ENCODE results near the gene CYS1. TPM values are rescaled to one million over a fixed set of nuclear protein-coding genes. Genes with fewer than 3 reads are reported as not detected.

Gene CYS1
- total RNA-seq, 1 donor from 2014 or later: 0.56 TPM

GRCh38 chr2:10087360-10087759 is 7.1 kb upstream of the CYS1 start:
- H3K27ac Mint-ChIP-seq: no peak overlapping the region
- Histone ChIP-seq H3K9me3 (ENCODE audit: low read depth) (no peaks in the 10 kb centered on the region), H3K4me2 (no peak overlapping the region), H4K20me1 (ENCODE audit: low read depth) (no peaks in the 10 kb centered on the region), H3K4me3 (no peak overlapping the region), H3K36me3 (no peaks in the 10 kb centered on the region), H3K9ac (no peak overlapping the region), H3K27me3 (peaks cover 24% of the 10 kb centered on the region), H3K79me2 (ENCODE audit: low read depth) (no peaks in the 10 kb centered on the region), H3F3A (ENCODE audit: low read depth) (no peaks in the 10 kb centered on the region), H2AFZ (replicated peaks) (no peak overlapping the region), H3K4me1 (no peaks in the 10 kb centered on the region), H3K27ac (no peak overlapping the region)
- no peak for TF ChIP-seq EZH2 (IDR thresholded peaks at IDR 0.05)
- TF ChIP-seq, protein P1, sequence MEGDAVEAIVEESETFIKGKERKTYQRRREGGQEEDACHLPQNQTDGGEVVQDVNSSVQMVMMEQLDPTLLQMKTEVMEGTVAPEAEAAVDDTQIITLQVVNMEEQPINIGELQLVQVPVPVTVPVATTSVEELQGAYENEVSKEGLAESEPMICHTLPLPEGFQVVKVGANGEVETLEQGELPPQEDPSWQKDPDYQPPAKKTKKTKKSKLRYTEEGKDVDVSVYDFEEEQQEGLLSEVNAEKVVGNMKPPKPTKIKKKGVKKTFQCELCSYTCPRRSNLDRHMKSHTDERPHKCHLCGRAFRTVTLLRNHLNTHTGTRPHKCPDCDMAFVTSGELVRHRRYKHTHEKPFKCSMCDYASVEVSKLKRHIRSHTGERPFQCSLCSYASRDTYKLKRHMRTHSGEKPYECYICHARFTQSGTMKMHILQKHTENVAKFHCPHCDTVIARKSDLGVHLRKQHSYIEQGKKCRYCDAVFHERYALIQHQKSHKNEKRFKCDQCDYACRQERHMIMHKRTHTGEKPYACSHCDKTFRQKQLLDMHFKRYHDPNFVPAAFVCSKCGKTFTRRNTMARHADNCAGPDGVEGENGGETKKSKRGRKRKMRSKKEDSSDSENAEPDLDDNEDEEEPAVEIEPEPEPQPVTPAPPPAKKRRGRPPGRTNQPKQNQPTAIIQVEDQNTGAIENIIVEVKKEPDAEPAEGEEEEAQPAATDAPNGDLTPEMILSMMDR (IDR thresholded peaks at IDR 0.05): no peak
- no peak for TF ChIP-seq EZH2phosphoT487 (IDR thresholded peaks at IDR 0.05)
- no peaks in the 10 kb centered on the region for H3K36me3 Mint-ChIP-seq
- H3K4me1 Mint-ChIP-seq: peaks cover 10% of the 10 kb centered on the region
- no peak overlapping the region for H3K4me3 Mint-ChIP-seq
- no peaks in the 10 kb centered on the region for H3K9me3 Mint-ChIP-seq
- DNase-seq (ENCODE audit: low spot score): no peak
- peaks cover 24% of the 10 kb centered on the region for H3K27me3 Mint-ChIP-seq (ENCODE audit: insufficient read depth, low read depth)

GRCh38 chr2:10086950-10087349 is 6.7 kb upstream of the CYS1 start:
- H3K4me3 ChIP-seq: no peak overlapping the region
- no peak overlapping the region for H3K9ac ChIP-seq
- H3K79me2 ChIP-seq (ENCODE audit: low read depth): no peaks in the 10 kb centered on the region
- no peak overlapping the region for H2AFZ ChIP-seq (replicated peaks)
- peaks cover 28% of the 10 kb centered on the region for H3K27me3 ChIP-seq
- no peaks in the 10 kb centered on the region for H3K4me1 ChIP-seq
- H4K20me1 ChIP-seq (ENCODE audit: low read depth): no peaks in the 10 kb centered on the region
- Mint-ChIP-seq H3K27ac (no peak overlapping the region), H3K36me3 (no peaks in the 10 kb centered on the region), H3K9me3 (no peaks in the 10 kb centered on the region), H3K4me1 (peaks cover 10% of the 10 kb centered on the region), H3K27me3 (ENCODE audit: insufficient read depth, low read depth) (peaks cover 26% of the 10 kb centered on the region), H3K4me3 (no peak overlapping the region)
- no peaks in the 10 kb centered on the region for H3K36me3 ChIP-seq
- no peaks in the 10 kb centered on the region for H3K9me3 ChIP-seq (ENCODE audit: low read depth)
- no peak overlapping the region for H3K4me2 ChIP-seq
- TF ChIP-seq, protein P1 (IDR thresholded peaks at IDR 0.05): no peak
- TF ChIP-seq EZH2 (IDR thresholded peaks at IDR 0.05): no peak
- TF ChIP-seq EZH2phosphoT487 (IDR thresholded peaks at IDR 0.05): no peak
- no peak for DNase-seq (ENCODE audit: low spot score)
- no peak overlapping the region for H3K27ac ChIP-seq
- no peaks in the 10 kb centered on the region for H3F3A ChIP-seq (ENCODE audit: low read depth)

DNA sequence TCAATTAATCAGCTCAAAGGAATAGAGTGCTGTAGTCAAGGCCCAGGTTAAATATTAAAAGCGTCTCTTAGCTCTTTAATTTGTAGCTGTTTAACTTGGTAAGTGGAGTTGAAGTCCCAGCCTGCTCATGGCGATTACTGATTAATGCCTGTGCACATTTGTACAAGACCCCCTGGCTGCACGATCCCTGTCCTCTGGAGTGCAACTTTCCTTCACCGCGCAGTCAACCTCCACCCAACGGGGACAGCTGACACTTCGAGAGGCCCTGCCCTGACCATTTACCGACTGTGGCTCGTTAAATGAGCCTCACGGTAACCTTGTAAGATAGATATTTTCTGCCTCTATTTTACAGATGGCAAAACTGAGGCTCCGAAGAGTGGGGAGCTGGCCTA is 5.5 kb upstream of the CYS1 start:
- no peaks in the 10 kb centered on the region for H3K36me3 ChIP-seq
- Mint-ChIP-seq H3K9me3 (no peaks in the 10 kb centered on the region), H3K27me3 (ENCODE audit: insufficient read depth, low read depth) (peaks cover 39% of the 10 kb centered on the region), H3K4me1 (peaks cover 16% of the 10 kb centered on the region), H3K4me3 (no peak overlapping the region), H3K27ac (no peak overlapping the region), H3K36me3 (no peaks in the 10 kb centered on the region)
- H3K4me3 ChIP-seq: no peak overlapping the region
- H2AFZ ChIP-seq (replicated peaks): no peak overlapping the region
- no peak for DNase-seq (ENCODE audit: low spot score)
- TF ChIP-seq, protein P1 (IDR thresholded peaks at IDR 0.05): no peak
- TF ChIP-seq EZH2phosphoT487 (IDR thresholded peaks at IDR 0.05): no peak
- TF ChIP-seq EZH2 (IDR thresholded peaks at IDR 0.05): no peak
- H3K27ac ChIP-seq: no peak overlapping the region
- no peak overlapping the region for H3K9ac ChIP-seq
- peaks cover 5% of the 10 kb centered on the region for H3F3A ChIP-seq (ENCODE audit: low read depth)
- H3K4me1 ChIP-seq: peaks cover 1% of the 10 kb centered on the region
- H3K27me3 ChIP-seq: peaks cover 41% of the 10 kb centered on the region
- no peaks in the 10 kb centered on the region for H3K79me2 ChIP-seq (ENCODE audit: low read depth)
- peaks cover 5% of the 10 kb centered on the region for H4K20me1 ChIP-seq (ENCODE audit: low read depth)
- no peak overlapping the region for H3K4me2 ChIP-seq
- no peaks in the 10 kb centered on the region for H3K9me3 ChIP-seq (ENCODE audit: low read depth)
